NCI-H2081 treated with DMSO at 0.1 percent for 48 hours (cell line): ENCODE data around the gene CCL4.
"Not testable (repeated sequence)": the region's sequence is repeated elsewhere in the genome, so short reads cannot be mapped to it uniquely, and the experiment has no call there.

Experiments
- DNase-seq: peaks from one replicate; lab custom pipeline; 2025; lab: John Stamatoyannopoulos, UW

The CCL4 gene

DNA sequence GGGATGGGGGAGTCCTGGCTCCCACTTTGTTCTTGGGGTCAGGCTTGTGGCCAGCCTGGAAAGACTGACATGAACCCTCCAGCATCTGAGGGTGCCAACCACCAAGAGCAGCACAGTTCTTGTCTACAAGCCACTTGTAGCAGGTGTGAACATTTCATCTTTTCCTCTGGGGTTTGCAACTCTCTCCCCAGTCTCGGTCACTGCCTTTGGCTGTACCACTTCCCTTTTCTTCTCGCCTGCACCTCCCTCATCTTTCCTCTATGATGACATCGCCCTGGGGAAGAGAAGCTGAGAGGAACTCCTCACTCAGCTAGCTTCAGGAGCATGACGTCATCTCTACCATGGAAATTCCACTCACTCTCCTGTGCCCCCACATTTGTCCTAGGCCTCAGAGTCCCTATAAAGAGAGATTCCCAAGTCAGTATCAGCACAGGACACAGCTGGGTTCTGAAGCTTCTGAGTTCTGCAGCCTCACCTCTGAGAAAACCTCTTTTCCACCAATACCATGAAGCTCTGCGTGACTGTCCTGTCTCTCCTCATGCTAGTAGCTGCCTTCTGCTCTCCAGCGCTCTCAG lies at the start of gene CCL4:
Gene CCL4, plus strand, starts transcription at position 427 of the 575 bp plus-strand sequence. Its CDS starts 79 bp downstream, at position 506.
- not testable (repeated sequence) for DNase-seq

DNA sequence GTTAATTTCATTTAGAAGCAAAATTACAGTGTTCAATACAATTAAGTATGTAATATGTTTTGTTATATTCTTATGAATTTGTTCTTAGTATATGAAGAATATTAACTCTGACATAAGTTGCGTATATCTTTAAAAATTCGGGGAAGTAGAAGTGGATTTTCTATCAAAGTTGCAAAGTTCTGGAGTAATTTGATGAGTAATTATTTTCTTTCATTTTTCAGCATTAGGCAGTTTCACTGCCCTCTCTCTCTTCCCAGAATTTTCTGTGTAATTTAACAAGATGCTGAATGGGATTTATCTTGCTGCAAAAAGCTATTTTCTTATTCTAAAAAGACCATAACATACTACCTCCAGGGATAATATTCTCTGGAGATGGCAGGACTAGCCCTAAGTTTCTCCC lies 48.5 kb upstream of the CCL4 start:
- no peak for DNase-seq

DNA sequence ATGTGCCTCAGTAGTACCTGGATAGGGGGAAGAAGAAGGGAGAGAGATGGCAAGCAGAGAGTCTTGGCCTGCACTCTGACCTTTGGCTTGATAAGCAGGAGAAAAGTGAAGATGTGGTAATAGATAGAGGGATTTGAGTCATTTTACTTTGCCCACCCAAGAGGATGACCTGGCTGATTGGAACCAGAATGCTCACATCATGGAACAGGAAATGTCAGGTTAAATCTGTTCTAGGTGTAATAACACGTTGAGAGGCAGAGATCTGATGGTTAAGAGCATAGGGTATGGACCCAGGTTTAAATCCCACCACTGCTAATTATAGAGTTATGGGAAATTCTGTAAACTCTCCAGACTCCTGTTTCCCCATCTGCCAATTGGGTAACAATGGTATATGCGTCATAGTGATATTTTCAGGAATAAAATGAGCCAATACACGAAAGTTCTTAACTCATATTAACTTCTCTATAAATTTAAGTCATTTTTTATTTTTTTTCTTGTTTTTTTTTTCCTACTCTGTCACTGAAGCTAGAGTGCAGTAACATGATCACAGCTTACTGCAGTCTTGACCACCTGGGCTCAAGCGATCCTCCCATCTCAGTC lies 47.6 kb upstream of the CCL4 start:
- DNase-seq, result no peak

DNA sequence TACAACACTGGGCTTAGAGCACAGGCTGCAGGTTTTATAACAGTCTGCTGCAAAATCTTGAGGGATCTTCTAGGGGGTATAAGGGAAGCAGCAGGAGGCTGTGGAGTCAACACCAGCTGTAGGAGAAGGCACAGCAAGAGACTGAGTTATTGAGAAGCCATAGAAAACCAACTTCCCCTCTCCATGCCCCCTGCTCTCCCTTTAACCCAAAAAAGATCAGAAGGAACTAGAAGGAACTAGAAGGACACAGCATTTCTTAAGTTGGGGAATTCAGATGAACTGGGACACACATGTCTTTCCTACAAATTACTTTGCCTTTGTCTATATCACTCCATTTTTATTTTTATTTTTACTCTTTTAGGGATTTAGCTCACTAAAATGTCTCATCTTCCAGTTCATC lies 45.7 kb upstream of the CCL4 start:
- DNase-seq, result no peak

DNA sequence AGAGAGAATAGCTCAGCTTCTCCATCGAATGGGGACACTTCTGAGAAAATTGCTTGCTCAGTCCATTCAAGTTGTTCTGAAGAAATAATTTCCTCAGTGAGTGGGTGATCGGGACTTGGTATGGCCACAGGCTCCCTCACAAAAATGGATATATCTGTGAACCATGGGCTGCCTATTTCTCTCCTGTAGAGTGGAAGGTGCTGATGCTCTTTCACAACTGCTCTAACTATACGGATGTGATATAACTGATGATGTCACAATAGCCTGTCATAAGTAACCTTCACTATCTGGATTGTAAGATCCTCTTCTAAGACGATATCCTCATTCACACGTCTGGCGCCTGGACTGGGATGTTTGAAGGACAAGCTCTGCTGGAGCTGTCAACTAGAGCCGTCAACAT lies 44.2 kb upstream of the CCL4 start:
- no peak for DNase-seq

DNA sequence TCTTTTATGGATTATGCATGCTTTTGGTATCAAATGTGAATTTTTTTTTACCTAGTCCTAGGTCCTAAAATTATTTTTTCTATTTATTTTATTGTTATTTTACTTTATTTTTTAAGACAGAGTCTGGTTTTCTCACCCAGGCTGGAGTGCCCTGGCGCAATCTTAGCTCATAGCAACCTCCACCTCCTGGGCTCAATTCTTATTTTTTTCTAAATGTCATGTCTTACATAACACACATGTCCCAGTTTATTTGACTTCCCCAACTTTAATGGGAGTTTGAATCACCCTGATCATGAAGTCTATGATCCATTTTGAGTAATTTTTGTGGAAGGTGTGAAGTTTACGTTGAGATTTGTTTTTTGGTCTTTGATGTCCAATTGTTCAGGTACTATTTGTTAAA lies 42.8 kb upstream of the CCL4 start:
- DNase-seq, result no peak

DNA sequence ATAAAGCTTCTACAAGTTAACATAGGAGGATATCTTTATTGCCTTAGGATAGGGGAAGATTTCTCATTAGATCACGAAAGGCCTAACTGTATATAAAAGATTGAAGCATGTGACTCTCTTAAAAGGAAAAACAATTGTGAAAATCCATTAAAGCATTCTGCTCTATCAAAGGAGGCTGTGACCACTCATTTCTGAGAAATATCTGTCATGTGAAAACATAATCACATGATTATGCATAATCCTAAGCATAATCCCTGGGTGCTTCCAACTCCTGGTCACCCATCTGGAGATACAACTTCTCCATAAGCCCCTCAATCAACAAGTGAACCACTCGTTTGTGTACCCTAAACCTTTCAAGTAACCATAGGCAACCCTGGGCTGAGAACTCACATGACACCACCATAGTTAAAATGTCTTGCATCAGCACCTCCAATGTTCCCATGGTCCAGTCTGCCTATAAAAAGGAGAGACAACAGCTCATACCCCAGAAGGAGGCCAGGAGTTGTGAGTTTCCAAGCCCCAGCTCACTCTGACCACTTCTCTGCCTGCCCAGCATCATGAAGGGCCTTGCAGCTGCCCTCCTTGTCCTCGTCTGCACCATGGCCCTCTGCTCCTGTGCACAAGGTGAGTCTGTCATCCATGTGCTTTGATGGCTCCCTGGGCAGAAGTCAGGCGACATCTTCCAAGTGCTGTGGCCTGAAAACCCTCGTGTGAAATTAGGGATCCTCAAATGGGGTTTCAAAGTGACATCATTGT lies 39.7 kb upstream of the CCL4 start, which contains the start of gene CCL18:
Gene CCL18, plus strand, starts transcription at position 487 of the 756 bp plus-strand sequence. Its CDS starts 71 bp downstream, at position 558.
- no peak for DNase-seq

DNA sequence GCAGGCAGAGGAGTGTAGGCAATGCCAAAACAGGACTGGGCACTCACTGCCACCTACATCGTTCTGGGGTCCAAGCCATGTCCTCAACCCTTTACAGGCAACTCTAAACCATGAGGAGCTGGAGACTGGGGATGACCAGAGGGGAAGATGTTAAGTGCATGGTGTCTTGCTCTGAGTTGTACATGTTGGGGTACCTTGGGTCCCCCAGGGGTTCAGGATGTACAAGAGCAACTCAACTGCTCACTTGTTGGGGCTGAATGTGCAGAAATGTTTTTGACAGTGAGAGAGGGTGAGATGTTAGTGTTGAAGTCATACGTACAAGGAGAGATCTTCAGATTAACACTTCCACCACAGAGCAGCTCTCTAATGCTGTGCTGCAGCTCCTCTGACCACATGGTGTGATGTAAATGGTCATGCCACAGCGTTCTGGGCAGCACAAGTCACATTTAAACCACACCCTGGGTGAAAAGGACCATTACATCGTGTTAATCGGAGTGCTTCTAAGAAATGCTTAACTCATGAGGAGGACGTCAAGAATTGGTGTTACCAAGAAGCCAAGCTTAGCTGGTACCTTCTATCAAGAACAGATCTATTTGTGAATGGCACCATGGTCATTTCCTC lies 37.2 kb upstream of the CCL4 start:
- DNase-seq, result no peak

DNA sequence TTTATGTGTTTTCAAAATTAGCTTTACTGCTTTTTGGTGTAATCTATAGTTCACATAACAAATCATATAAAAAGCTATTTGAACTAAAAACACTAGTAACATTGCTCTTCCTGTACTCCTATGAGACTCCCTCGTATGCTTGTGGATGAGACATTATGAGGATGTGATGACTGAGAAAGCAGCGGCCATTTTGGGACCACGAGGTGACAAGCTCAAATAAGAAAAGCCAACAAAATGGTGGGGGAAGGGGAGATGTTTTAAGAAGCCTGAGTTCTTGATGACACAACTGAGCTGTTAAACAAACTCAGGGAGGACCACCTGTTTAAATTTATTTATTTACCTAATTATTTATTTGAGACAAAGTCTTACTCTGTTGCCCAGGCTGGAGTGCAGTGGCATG lies 35.1 kb upstream of the CCL4 start:
- DNase-seq, result no peak

DNA sequence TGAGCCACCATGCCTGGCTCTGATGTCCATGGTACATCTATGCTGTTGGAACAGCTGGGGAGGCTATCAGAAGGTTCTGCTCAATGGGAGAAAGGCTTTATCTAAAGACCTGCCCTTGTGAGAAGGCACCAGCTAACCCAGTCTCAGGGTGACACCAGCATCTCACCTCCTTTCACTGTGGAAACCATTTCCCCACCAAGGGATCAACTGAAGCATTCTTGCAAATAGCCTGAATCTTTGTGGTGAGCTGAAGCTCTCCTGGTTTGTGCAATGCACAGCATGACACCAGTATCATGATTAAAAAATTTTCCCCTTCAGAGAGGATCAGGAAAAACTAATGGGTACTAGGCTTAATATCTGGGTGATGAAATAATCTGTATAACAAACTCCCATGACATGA lies 34.5 kb upstream of the CCL4 start:
- no peak for DNase-seq

DNA sequence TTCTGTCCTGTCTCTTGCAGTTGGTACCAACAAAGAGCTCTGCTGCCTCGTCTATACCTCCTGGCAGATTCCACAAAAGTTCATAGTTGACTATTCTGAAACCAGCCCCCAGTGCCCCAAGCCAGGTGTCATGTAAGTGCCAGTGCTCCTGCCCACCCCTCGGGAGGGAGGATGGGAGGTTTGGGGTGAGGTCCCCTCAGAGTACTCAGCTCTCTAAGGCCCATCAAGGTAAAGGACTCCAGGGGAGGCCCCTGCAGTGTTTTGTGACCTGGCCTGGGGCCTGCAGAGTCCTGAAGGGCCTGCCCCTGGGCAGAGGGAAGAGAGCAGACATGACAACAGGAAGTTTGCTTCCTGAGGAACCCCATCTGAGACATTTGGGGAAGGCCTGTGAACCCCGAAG lies 33.2 kb upstream of the CCL4 start:
- no peak for DNase-seq

DNA sequence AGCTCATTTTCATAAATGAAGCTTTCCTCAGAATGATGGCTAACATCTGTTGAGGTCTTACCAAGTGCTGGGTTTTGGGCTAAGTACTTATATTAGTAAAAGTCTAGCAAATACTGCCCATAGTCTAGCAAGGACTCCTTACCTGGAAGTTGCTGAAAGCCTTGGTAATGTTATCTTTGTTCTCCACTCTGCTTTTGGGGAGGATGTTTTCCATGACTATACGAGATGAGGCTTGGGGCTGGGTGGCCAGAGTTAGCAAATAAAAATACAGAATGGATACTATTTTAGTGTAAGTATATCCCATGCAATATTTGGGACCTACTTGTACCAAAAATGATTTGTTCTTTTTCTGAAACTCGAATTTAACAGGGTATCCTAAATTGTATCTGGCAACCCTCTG lies 31.9 kb upstream of the CCL4 start:
- DNase-seq, result no peak

DNA sequence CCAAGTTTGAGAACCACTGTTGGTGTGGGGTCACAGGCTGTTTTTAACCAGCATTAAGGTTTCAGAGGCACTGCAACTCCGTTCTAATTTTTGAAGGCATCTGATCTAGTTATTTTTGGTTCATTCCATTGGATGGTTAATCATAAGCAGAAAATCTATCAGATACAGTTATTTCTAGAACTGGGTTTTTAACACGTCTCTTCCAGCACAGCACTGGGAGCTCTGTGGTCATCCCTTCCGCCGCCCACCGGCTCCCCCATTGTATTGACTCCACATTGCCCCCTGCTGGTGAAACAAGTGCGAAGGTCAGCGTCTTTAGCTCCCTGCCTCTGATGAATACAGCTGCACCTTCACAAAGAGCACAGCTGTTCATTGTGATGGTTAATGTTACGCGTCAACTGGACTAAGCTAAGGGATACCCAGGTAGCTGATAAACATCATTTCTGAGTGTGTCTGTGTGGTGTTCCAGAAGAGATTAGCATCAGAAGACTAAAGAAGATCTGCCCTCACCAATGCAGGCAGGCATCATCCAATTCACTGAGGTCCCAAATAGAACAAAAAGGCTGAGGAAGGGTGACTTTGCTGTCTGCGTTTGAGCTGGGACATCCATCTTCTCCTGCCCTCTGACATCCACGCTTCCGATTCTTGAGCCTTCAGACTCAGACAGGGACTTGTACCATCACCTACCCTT lies 31.1 kb upstream of the CCL4 start:
- no peak for DNase-seq

DNA sequence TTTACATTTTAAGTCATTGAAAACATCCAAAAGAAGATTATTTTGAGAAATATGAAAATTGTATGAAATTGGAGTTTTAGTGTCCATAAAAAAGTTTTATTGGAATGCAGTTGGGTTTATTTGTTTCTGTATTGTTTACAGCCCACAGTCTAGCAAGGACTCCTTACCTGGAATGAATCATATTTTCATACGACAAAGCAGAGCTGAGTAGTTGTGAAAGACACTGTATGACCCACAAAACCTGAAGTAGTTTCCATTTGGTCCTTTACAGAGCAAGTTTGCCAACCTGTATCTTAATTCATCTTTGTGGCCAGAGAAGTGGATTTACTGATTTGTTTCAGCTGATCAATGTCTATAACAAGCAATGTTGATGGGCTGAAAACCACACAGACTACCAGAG lies 29.3 kb upstream of the CCL4 start:
- no peak for DNase-seq

DNA sequence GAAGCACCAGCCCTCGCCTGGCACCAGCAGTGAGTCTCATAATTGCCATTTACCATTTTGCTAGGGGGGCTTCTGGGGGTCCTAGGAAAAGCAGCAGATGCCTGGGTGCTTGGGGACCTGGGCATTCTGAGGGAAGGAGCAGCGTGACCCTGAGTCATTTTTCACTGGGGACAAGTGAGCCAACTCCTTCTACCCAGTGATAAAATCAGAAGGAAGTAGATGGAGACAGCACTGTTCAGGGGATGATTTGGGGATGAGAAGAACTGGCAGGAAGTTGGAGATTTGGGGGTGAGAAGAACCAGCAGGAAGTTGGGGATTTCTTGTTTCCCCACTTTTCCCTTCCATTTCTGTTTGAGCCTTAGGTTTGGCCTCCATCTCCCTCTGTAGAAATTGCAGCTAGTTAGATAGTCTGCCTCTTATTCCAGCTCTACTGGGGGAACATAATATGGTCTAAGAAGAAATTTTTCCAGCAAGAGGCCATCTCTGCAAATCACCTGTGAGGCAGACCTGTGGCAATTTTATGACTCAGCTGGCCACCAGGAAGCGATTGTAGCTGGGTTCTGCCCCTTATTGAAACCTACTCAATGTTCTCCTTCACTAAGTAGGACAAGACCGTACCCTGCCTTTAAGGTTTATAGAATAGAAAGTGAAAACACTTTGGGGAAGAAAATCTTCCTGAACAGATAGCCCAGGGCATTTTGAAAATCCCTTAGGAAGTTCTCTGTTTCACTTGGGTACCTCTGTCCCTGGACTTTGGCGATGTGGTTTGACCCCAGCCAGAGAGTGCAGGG lies 21.8 kb upstream of the CCL4 start:
- DNase-seq, result not testable (repeated sequence)

DNA sequence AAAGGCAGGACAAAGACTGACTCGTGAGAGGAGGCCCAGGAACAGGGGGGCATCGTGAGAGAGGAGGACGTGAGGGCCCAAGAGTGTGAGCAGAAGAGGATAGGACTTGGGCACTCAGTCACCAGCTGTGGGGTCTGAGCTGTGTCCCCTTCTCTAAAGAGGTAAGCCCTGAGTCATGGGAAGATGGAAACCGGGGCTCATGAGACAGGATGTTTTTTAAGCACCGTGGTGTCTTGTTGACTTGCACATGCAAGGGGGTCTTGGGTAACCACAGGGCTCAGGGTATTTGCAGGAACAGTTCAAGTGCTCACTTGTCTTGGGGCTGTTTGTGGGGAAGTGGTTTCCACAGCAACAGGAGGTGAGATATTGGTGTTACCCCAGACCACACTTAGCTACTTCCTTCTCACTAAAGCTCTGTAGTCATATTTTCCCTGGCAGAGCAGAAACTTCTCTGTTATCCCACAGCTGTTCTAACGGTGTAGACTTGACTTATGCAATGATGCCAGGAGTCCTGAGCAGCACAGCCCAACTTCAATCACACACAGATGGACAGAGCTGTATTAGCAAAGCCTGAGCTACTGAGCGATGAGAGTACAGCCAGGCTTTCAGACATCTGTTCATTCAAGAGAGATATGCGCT lies 21.0 kb upstream of the CCL4 start:
- DNase-seq, result not testable (repeated sequence)

DNA sequence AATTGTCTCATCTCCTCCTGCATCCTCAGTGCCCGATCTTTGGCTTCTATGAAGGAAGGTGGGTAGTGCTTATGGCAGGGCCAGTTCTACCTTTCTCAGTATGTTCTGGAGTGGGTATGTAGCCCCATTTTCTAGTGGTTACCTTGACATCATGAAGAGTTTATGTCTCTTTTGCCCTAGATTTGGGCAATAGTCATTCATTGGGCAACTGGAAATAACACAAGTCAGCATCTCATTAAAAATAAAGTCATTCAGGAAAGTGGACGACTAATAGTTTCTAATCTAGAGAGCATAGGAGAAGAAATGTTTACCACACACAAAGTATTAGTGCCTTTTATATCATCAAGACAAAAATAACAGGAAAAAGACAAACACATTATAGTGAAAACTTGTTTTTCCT lies 19.9 kb upstream of the CCL4 start:
- DNase-seq, result not testable (repeated sequence)

DNA sequence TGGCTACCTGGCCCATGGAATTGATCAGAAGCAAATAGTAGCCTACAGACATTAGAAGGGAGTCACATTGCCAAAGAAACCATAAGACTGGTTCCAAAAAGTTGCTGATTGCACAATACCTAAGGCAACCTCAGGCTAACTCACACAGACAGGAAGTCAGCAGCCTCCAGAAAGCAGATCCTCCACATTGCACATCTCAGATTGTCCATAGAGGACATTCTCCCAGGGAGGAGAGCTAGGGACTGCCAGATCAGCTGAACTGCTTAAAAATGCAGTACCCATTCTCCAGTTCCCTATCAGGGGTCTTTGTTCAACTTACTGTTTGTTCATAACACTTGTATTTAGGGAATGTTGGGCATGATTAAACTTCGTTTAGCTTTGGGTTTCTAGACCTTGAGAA lies 17.9 kb upstream of the CCL4 start:
- no peak for DNase-seq

DNA sequence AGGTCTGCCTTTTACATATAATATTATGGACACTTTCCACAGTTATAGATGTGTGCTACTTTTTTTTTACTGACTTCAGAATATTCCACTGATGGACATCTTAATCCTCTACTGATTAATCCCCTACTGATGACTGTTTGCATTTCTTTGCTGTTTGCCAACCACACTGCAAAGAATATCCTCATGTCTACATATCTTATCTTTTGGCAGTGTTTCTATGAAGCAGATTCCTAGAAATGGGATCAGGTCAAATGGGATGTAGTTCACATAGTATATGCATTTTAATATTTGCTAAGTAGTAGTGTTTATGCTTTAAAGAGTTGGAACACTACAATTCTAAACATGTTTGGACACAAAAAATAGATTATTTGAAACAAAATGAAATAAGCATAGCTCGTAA lies 16.8 kb upstream of the CCL4 start:
- DNase-seq, result no peak

DNA sequence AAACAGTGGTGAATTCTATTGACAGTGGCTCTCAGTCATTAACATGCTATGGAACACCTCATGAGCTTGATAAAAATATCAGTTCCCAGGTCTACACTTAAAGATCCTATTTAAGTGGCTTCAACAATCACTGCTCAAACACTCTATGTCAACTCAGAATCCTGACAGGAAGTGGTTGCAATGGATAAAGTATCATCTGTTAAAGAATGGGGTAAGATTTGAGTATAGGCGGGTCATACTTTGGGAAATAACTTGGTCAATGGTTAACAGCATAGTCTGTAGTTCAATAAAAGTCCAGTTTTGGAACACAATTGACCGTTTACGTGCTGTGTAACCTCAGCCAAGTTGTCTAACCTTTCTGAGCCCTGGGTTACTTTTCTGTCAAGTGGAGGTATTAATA lies 16.2 kb upstream of the CCL4 start:
- not testable (repeated sequence) for DNase-seq
